Adipocyte (in vitro differentiated cells): ENCODE results near the gene MEP1A.

Source experiments
- DNase-seq: peaks from one replicate; pipeline ENCODE4 v3.0.0-alpha.2; 2015; ENCODE audit warnings: low read depth
- H3K27me3 ChIP-seq: replicated peaks from 2 replicates; pipeline ENCODE4 v1.7.0; 2013; ENCODE audit warnings: mild to moderate bottlenecking, low read length, moderate library complexity; ENCODE audit not compliant: control insufficient read depth, insufficient read depth
- H3K36me3 ChIP-seq: 2 replicates; pipeline ENCODE4 v1.7.0; 2013; ENCODE audit warnings: low read length, mild to moderate bottlenecking, moderate library complexity; ENCODE audit not compliant: control insufficient read depth, insufficient read depth, severe bottlenecking
- H3K4me1 ChIP-seq: 2 replicates; pipeline ENCODE4 v1.7.0; 2013; ENCODE audit warnings: mild to moderate bottlenecking, low read length, moderate library complexity; ENCODE audit not compliant: control insufficient read depth, insufficient read depth
- H3K4me3 ChIP-seq: 2 replicates; pipeline ENCODE4 v1.7.0; 2013; ENCODE audit warnings: mild to moderate bottlenecking, low read length, moderate library complexity
- H3K9ac ChIP-seq: 2 replicates; pipeline ENCODE4 v1.7.0; 2013; ENCODE audit warnings: mild to moderate bottlenecking, low read length, moderate library complexity
- H3K9me3 ChIP-seq: 2 replicates; pipeline ENCODE4 v1.7.0; 2013; ENCODE audit warnings: mild to moderate bottlenecking, low read length, moderate library complexity; ENCODE audit not compliant: control insufficient read depth

Gene MEP1A

GRCh38 chr6:46777476-46778346 is 15.5 kb upstream of the MEP1A start:
- no peak for DNase-seq
- Histone ChIP-seq H3K27me3 (no peaks in the 10 kb centered on the region), H3K9me3 (no peaks in the 10 kb centered on the region), H3K4me3 (no peak overlapping the region), H3K9ac (no peak overlapping the region), H3K4me1 (peaks cover 14% of the 10 kb centered on the region), H3K36me3 (no peaks in the 10 kb centered on the region)

GRCh38 chr6:46781478-46782378 is 11.5 kb upstream of the MEP1A start:
- H3K9ac ChIP-seq: no peak overlapping the region
- H3K4me1 ChIP-seq: no peaks in the 10 kb centered on the region
- peak; percentile 90 for DNase-seq
- no peaks in the 10 kb centered on the region for H3K27me3 ChIP-seq
- no peaks in the 10 kb centered on the region for H3K36me3 ChIP-seq
- no peak overlapping the region for H3K4me3 ChIP-seq
- H3K9me3 ChIP-seq: no peaks in the 10 kb centered on the region

- H3K9ac ChIP-seq: no peak overlapping the region
- H3K27me3 ChIP-seq: no peaks in the 10 kb centered on the region
- no peaks in the 10 kb centered on the region for H3K36me3 ChIP-seq
- no peak for DNase-seq
- no peaks in the 10 kb centered on the region for H3K4me1 ChIP-seq
- H3K4me3 ChIP-seq: no peak overlapping the region
- H3K9me3 ChIP-seq: no peaks in the 10 kb centered on the region
Observed at GRCh38 chr6:46784535-46784934, 8.7 kb upstream of the MEP1A start.

- Histone ChIP-seq H3K4me1 (no peaks in the 10 kb centered on the region), H3K9ac (no peak overlapping the region), H3K9me3 (no peaks in the 10 kb centered on the region), H3K36me3 (no peaks in the 10 kb centered on the region), H3K4me3 (no peak overlapping the region), H3K27me3 (peaks cover 6% of the 10 kb centered on the region)
- DNase-seq: no peak
Observed at GRCh38 chr6:46787871-46788540, 5.2 kb upstream of the MEP1A start.

GRCh38 chr6:46788791-46789190 is 4.4 kb upstream of the MEP1A start:
- Histone ChIP-seq H3K27me3 (peaks cover 6% of the 10 kb centered on the region), H3K36me3 (no peaks in the 10 kb centered on the region), H3K4me3 (no peak overlapping the region), H3K4me1 (no peaks in the 10 kb centered on the region), H3K9ac (no peak overlapping the region), H3K9me3 (no peaks in the 10 kb centered on the region)
- DNase-seq: no peak

- H3K27me3 ChIP-seq: peaks cover 6% of the 10 kb centered on the region
- no peak overlapping the region for H3K4me3 ChIP-seq
- DNase-seq: no peak
- H3K4me1 ChIP-seq: no peaks in the 10 kb centered on the region
- no peaks in the 10 kb centered on the region for H3K36me3 ChIP-seq
- no peaks in the 10 kb centered on the region for H3K9me3 ChIP-seq
- H3K9ac ChIP-seq: no peak overlapping the region
Observed at GRCh38 chr6:46789434-46790354, 3.5 kb upstream of the MEP1A start.

- no peak for DNase-seq
- Histone ChIP-seq H3K27me3 (peaks cover 6% of the 10 kb centered on the region), H3K4me3 (no peak overlapping the region), H3K36me3 (no peaks in the 10 kb centered on the region), H3K9me3 (no peaks in the 10 kb centered on the region), H3K9ac (no peak overlapping the region), H3K4me1 (no peaks in the 10 kb centered on the region)
Observed at GRCh38 chr6:46790355-46790874, 2.8 kb upstream of the MEP1A start.

- H3K36me3 ChIP-seq: no peaks in the 10 kb centered on the region
- no peak overlapping the region for H3K4me3 ChIP-seq
- H3K9ac ChIP-seq: no peak overlapping the region
- H3K9me3 ChIP-seq: no peaks in the 10 kb centered on the region
- H3K4me1 ChIP-seq: no peaks in the 10 kb centered on the region
- no peak for DNase-seq
- H3K27me3 ChIP-seq: peaks cover 8% of the 10 kb centered on the region
Observed at GRCh38 chr6:46792635-46793034, 554 bp upstream of the MEP1A start.

- no peaks in the 10 kb centered on the region for H3K36me3 ChIP-seq
- H3K9me3 ChIP-seq: no peaks in the 10 kb centered on the region
- H3K4me1 ChIP-seq: no peaks in the 10 kb centered on the region
- H3K9ac ChIP-seq: no peak overlapping the region
- H3K27me3 ChIP-seq: peaks cover 8% of the 10 kb centered on the region
- no peak for DNase-seq
- no peak overlapping the region for H3K4me3 ChIP-seq
Observed at GRCh38 chr6:46794068-46794467, 879 bp downstream of the MEP1A start.

GRCh38 chr6:46795816-46796215 is 2.6 kb downstream of the MEP1A start:
- H3K36me3 ChIP-seq: no peaks in the 10 kb centered on the region
- no peak for DNase-seq
- H3K27me3 ChIP-seq: peaks cover 7% of the 10 kb centered on the region
- no peaks in the 10 kb centered on the region for H3K4me1 ChIP-seq
- no peaks in the 10 kb centered on the region for H3K9me3 ChIP-seq
- no peak overlapping the region for H3K9ac ChIP-seq
- no peak overlapping the region for H3K4me3 ChIP-seq
